ENCODE measurements around the gene CCDC43. TPM values are rescaled to one million over a fixed set of nuclear protein-coding genes. Genes with fewer than 3 reads are reported as not detected.
A peak's percentile ranks its signal among the peaks of the same experiment; 100 is the strongest.

Gene CCDC43
- total RNA-seq, 1 experiment from 2014 or later: 34.3 TPM

GRCh38 chr17:44633998-44634397 lies 55.6 kb downstream of the CCDC43 start:
- Histone ChIP-seq H2BK12ac (ENCODE audit: insufficient read length, low read depth, low read length) (no peak overlapping the region), H2BK5ac (ENCODE audit: insufficient read length, low read length) (no peak overlapping the region), H4K5ac (ENCODE audit: insufficient read length, low read depth, low read length) (no peak overlapping the region), H3T11ph (ENCODE audit: low read length) (no peak overlapping the region), H2BK120ac (ENCODE audit: low read depth, low read length, poor library complexity, severe bottlenecking) (no peak overlapping the region), H3K79me2 (ENCODE audit: insufficient read depth, low read length) (no peaks in the 10 kb centered on the region), H3K4ac (ENCODE audit: low read depth, low read length) (no peak overlapping the region), H3K79me1 (ENCODE audit: insufficient read depth, low read depth, low read length, poor library complexity, severe bottlenecking) (no peaks in the 10 kb centered on the region), H3K9ac (ENCODE audit: extremely low read depth, insufficient read length, low read length) (no peak overlapping the region), H2AK5ac (ENCODE audit: insufficient read length, low read length) (no peak overlapping the region), H4K20me1 (ENCODE audit: control insufficient read depth, insufficient read depth, insufficient read length) (no peaks in the 10 kb centered on the region), H3K56ac (ENCODE audit: insufficient read length, low read depth, low read length) (no peak overlapping the region), H3K9me3 (ENCODE audit: control insufficient read depth, low read depth, low read length) (no peaks in the 10 kb centered on the region), H3K4me2 (ENCODE audit: insufficient read depth, insufficient read length, low read length) (no peak overlapping the region), H3K23ac (ENCODE audit: insufficient read length, low read depth, low read length) (no peak overlapping the region), H3K18ac (ENCODE audit: insufficient read length, low read depth, low read length) (no peak overlapping the region), H2AFZ (ENCODE audit: low read length) (no peak overlapping the region), H3K27me3 (ENCODE audit: insufficient read depth, low read length) (no peaks in the 10 kb centered on the region), H2BK15ac (ENCODE audit: low read depth, low read length) (no peak overlapping the region), H3K14ac (ENCODE audit: insufficient read depth, low read length) (no peak overlapping the region), H2BK20ac (ENCODE audit: low read depth, low read length, poor library complexity, severe bottlenecking) (no peak overlapping the region), H4K8ac (replicated peaks; ENCODE audit: insufficient read length, low read depth, low read length) (no peak overlapping the region), H3K23me2 (ENCODE audit: insufficient read length, low read depth, low read length, poor library complexity, severe bottlenecking) (no peaks in the 10 kb centered on the region), H3K27ac (ENCODE audit: insufficient read length, low read depth, low read length) (no peak overlapping the region), H4K91ac (ENCODE audit: insufficient read length, low read depth, low read length) (no peak overlapping the region), H3K4me1 (ENCODE audit: insufficient read depth, low read length) (no peaks in the 10 kb centered on the region)
- H3K27me3 Mint-ChIP-seq (ENCODE audit: low read depth): peaks cover 2% of the 10 kb centered on the region
- DNase-seq: no peak
- H3K4me3 Mint-ChIP-seq: no peak overlapping the region
- no peaks in the 10 kb centered on the region for H3K36me3 Mint-ChIP-seq (ENCODE audit: insufficient read depth in 1 of 3, low read depth in 3 of 3)
- H3K27ac Mint-ChIP-seq: peak overlapping the region in 2 of 3 experiments; percentile 62 to 83; a peak in 1 of 7 replicates
- peaks cover 5 to 9% of the 10 kb centered on the region in 2 experiments for H3K4me1 Mint-ChIP-seq
- no peak for TF ChIP-seq CTCF (conservative IDR thresholded peaks at IDR 0.05)
- H3K9me3 Mint-ChIP-seq: no peaks in the 10 kb centered on the region
- WGBS (ENCODE audit: extremely low coverage, insufficient read length, low lambda C conversion rate): no CpG with 5 or more reads among the region's 8 CpGs

Data from H9 (cell line).